Calu3 (cell line): Measurements from ENCODE around the gene GNGT1. TPM values are rescaled to one million over a fixed set of nuclear protein-coding genes. Genes with fewer than 3 reads are reported as not detected.

Source experiments
- BruUV-seq: library from RNA; stranded (reverse); fragments of 400-500 nt; replicated peaks from 2 replicates; lab custom pipeline; 2021; lab: Mats Ljungman, UMichigan
- CTCF ChIA-PET: fragments of 300-600 bp; sonication (Branson Sonifier 250); formaldehyde crosslinking; loops from one replicate; lab custom pipeline; 2022; ENCODE audit warnings: antibody characterized with exemption; lab: Charles Lee
- DNase-seq: peaks from one replicate; pipeline ENCODE4 v3.0.0; 2022
- H3K27ac Mint-ChIP-seq: one replicate; pipeline ENCODE4 v1.8.0; 2022; ENCODE audit warnings: mixed read lengths; ENCODE audit not compliant: unreplicated experiment
- H3K27me3 Mint-ChIP-seq: one replicate; pipeline ENCODE4 v1.8.0; 2022; ENCODE audit warnings: mixed read lengths; ENCODE audit not compliant: unreplicated experiment
- H3K36me3 Mint-ChIP-seq: one replicate; pipeline ENCODE4 v1.8.0; 2022; ENCODE audit warnings: mild to moderate bottlenecking, moderate library complexity, mixed read lengths; ENCODE audit not compliant: insufficient read depth, unreplicated experiment
- H3K4me1 Mint-ChIP-seq: one replicate; pipeline ENCODE4 v1.8.0; 2022; ENCODE audit warnings: mild to moderate bottlenecking, low read depth, mixed read lengths; ENCODE audit not compliant: unreplicated experiment
- H3K4me3 Mint-ChIP-seq: one replicate; pipeline ENCODE4 v1.8.0; 2022; ENCODE audit warnings: mild to moderate bottlenecking, low read depth, moderate library complexity, mixed read lengths; ENCODE audit not compliant: unreplicated experiment
- H3K9me3 Mint-ChIP-seq: one replicate; pipeline ENCODE4 v1.8.0; 2022; ENCODE audit warnings: low read depth, mixed read lengths; ENCODE audit not compliant: unreplicated experiment
- CTCF ChIP-seq: fragments of 200-600 bp; IDR thresholded peaks from one replicate; pipeline ENCODE4 v1.8.0; 2022; ENCODE audit warnings: antibody characterized with exemption; ENCODE audit not compliant: unreplicated experiment
- intact Hi-C: fragments of 100-400 bp; cut with micrococcal nuclease; formaldehyde crosslinking; loops from one replicate; pipeline ENCODE4 v1.10.0; 2022; ENCODE audit not compliant: unreplicated experiment
- total RNA-seq: library from RNA; stranded (reverse); gene quantifications from 2 replicates; pipeline ENCODE4 v1.2.3, GENCODE V29; 2022

The GNGT1 gene
- total RNA-seq, 1 experiment from 2014 or later, result not detected

- Mint-ChIP-seq H3K4me1 (no peaks in the 10 kb centered on the region), H3K36me3 (no peaks in the 10 kb centered on the region), H3K27me3 (no peaks in the 10 kb centered on the region), H3K4me3 (no peak overlapping the region), H3K9me3 (no peaks in the 10 kb centered on the region), H3K27ac (no peak overlapping the region)
- BruUV-seq, result no TSS peak
- intact Hi-C loops, result no loop called here
- no peak for DNase-seq
- TF ChIP-seq CTCF, result no peak
- CTCF ChIA-PET, result no interaction called here
Observed at GRCh38 chr7:93957767-93958166, 51.4 kb downstream of the GNGT1 start.

- H3K9me3 Mint-ChIP-seq, result no peaks in the 10 kb centered on the region
- intact Hi-C loops, result no loop called here
- no peak overlapping the region for H3K27ac Mint-ChIP-seq
- CTCF ChIA-PET, result no interaction called here
- no TSS peak for BruUV-seq
- H3K4me3 Mint-ChIP-seq, result no peak overlapping the region
- H3K4me1 Mint-ChIP-seq, result no peaks in the 10 kb centered on the region
- H3K36me3 Mint-ChIP-seq, result no peaks in the 10 kb centered on the region
- no peak for TF ChIP-seq CTCF
- DNase-seq, result no peak
- H3K27me3 Mint-ChIP-seq, result no peaks in the 10 kb centered on the region
Observed at GRCh38 chr7:93958216-93958615, 51.8 kb downstream of the GNGT1 start.

GRCh38 chr7:93958651-93959050, 52.3 kb downstream of the GNGT1 start:
- Mint-ChIP-seq H3K27ac (no peak overlapping the region), H3K27me3 (no peaks in the 10 kb centered on the region), H3K4me3 (no peak overlapping the region), H3K9me3 (no peaks in the 10 kb centered on the region), H3K36me3 (no peaks in the 10 kb centered on the region), H3K4me1 (no peaks in the 10 kb centered on the region)
- TF ChIP-seq CTCF, result no peak
- intact Hi-C loops, result no loop called here
- BruUV-seq, result no TSS peak
- CTCF ChIA-PET, result no interaction called here
- DNase-seq, result no peak

Other genes with a start within 250 kb of the GNGT1 start
- gene TFPI2, start 15.8 kb upstream of the GNGT1 start, total RNA-seq, result 213 and 218 TPM in 2 replicates
- 2.6 and 3.5 TPM in 2 replicates for gene GNG11, start 15.2 kb downstream of the GNGT1 start, total RNA-seq
- gene BET1, start 97.8 kb downstream of the GNGT1 start, total RNA-seq, result 18.7 and 21.4 TPM in 2 replicates